ENCODE results near the gene C16orf96.

- no peak for TF ChIP-seq MAX (IDR thresholded peaks at IDR 0.05)
- TF ChIP-seq CTCF (IDR thresholded peaks at IDR 0.05; ENCODE audit: low read depth, low read length, missing input control): no peak
- no peak for TF ChIP-seq HNF4A (conservative IDR thresholded peaks at IDR 0.05)
Measured at GRCh38 chr16:4509420-4509819, 46.7 kb upstream of the C16orf96 start.

All from liver (tissue), 3 donors.